Activated CD4-positive, alpha-beta T cell treated with anti-CD3 and anti-CD28 coated beads, Interleukin-2, amount 50 U/mL, for 16 hours (primary cell): ENCODE results near the gene TAAR1.
"Not testable (repeated sequence)": the region's sequence is repeated elsewhere in the genome, so short reads cannot be mapped to it uniquely, and the experiment has no call there.

Experiments used
- DNase-seq: peaks from one replicate; pipeline ENCODE4 v3.0.0-alpha.2; 2020

The TAAR1 gene

GRCh38 chr6:132659082-132659481 is at the start of gene TAAR1:
Gene TAAR1 (minus strand): TSS chr6:132659182. CDS start chr6:132646003, 13,179 bp downstream.
- no peak for DNase-seq

- no peak for DNase-seq
These were observed 49.8 kb upstream of the TAAR1 start for GRCh38 chr6:132708771-132709170.

GRCh38 chr6:132708002-132708401 is 49.0 kb upstream of the TAAR1 start:
- DNase-seq, result no peak

GRCh38 chr6:132706756-132707155 is 47.8 kb upstream of the TAAR1 start:
- DNase-seq, result not testable (repeated sequence)

- no peak for DNase-seq
These were observed 45.0 kb upstream of the TAAR1 start for GRCh38 chr6:132703936-132704335.

GRCh38 chr6:132698608-132699007 is 39.6 kb upstream of the TAAR1 start:
- peak; percentile 27 for DNase-seq

- no peak for DNase-seq
These were observed 36.8 kb upstream of the TAAR1 start for GRCh38 chr6:132695773-132696172.

GRCh38 chr6:132693478-132693877 is 34.5 kb upstream of the TAAR1 start:
- no peak for DNase-seq

- no peak for DNase-seq
These were observed 31.7 kb upstream of the TAAR1 start for GRCh38 chr6:132690678-132691077.

GRCh38 chr6:132687306-132687705 is 28.3 kb upstream of the TAAR1 start:
- no peak for DNase-seq

- no peak for DNase-seq
These were observed 27.5 kb upstream of the TAAR1 start for GRCh38 chr6:132686531-132686930.

- DNase-seq, result no peak
These were observed 26.0 kb upstream of the TAAR1 start for GRCh38 chr6:132685009-132685408.

- DNase-seq, result no peak
These were observed 25.3 kb upstream of the TAAR1 start for GRCh38 chr6:132684272-132684671.

GRCh38 chr6:132683543-132683942 is 24.6 kb upstream of the TAAR1 start:
- no peak for DNase-seq

GRCh38 chr6:132679094-132679493 is 20.1 kb upstream of the TAAR1 start:
- peak; percentile 19 for DNase-seq

GRCh38 chr6:132675749-132676148 is 16.8 kb upstream of the TAAR1 start:
- peak; percentile 3 for DNase-seq

- no peak for DNase-seq
These were observed 16.0 kb upstream of the TAAR1 start for GRCh38 chr6:132675002-132675401.

GRCh38 chr6:132673376-132674094 is 14.6 kb upstream of the TAAR1 start:
- no peak for DNase-seq

GRCh38 chr6:132671295-132671694 is 12.3 kb upstream of the TAAR1 start:
- no peak for DNase-seq

GRCh38 chr6:132669690-132670291 is 10.8 kb upstream of the TAAR1 start:
- peak; percentile 56 for DNase-seq

- no peak for DNase-seq
These were observed 7.1 kb upstream of the TAAR1 start for GRCh38 chr6:132666118-132666517.

- no peak for DNase-seq
These were observed 5.5 kb upstream of the TAAR1 start for GRCh38 chr6:132664309-132665034.

- DNase-seq, result no peak
These were observed 4.7 kb upstream of the TAAR1 start for GRCh38 chr6:132663661-132664060.

- DNase-seq, result no peak
These were observed 2.9 kb upstream of the TAAR1 start for GRCh38 chr6:132661906-132662305.
